Dendritic cell treated with granulocyte-macrophage colony-stimulating factor and Interleukin-4, amounts not matched to agents 40 ng/mL and 50 ng/mL, for 4 days (primary cell): ENCODE results near the gene CAPN13.

ENCODE experiments used
- H3K27ac Mint-ChIP-seq: one replicate; pipeline ENCODE4 v1.8.0; 2022; ENCODE audit warnings: mild to moderate bottlenecking, mixed read lengths
- H3K27me3 Mint-ChIP-seq: one replicate; pipeline ENCODE4 v1.8.0; 2022; ENCODE audit warnings: mild to moderate bottlenecking, mixed read lengths
- H3K36me3 Mint-ChIP-seq: one replicate; pipeline ENCODE4 v1.8.0; 2022; ENCODE audit warnings: low read depth, mixed read lengths
- H3K4me1 Mint-ChIP-seq: one replicate; pipeline ENCODE4 v1.8.0; 2022; ENCODE audit warnings: low read depth, mixed read lengths
- H3K4me3 Mint-ChIP-seq: one replicate; pipeline ENCODE4 v1.8.0; 2022; ENCODE audit warnings: mild to moderate bottlenecking, moderate library complexity, mixed read lengths
- H3K9me3 Mint-ChIP-seq: one replicate; pipeline ENCODE4 v1.8.0; 2022; ENCODE audit warnings: mixed read lengths
- intact Hi-C: fragments of 100-400 bp; cut with micrococcal nuclease; formaldehyde crosslinking; loops from one replicate; pipeline ENCODE4 v1.15.0; 2022

CAPN13 gene

DNA sequence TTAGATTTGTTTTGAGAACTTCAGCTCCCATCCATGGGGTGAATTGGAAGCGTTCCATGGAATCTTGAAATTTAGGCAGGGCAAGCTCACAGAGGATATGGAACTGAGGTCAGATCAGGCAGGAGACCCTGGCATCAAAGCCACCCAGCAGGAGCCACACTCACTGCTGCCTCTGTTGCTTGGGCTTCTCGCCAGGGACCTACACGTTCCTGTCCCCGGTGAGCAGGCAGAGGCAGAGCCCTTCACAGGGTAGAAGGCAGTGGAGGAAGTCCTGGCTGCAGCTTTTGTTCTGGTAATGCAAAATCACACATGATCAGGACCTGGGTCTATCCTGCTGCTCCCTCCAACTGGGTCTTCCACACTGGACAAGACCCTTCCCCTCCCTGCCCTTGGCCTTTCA, 42.1 kb downstream of the CAPN13 start:
- no peak overlapping the region for H3K27ac Mint-ChIP-seq
- no peaks in the 10 kb centered on the region for H3K9me3 Mint-ChIP-seq
- intact Hi-C loops = no loop called here
- H3K4me3 Mint-ChIP-seq = no peak overlapping the region
- peaks cover 38% of the 10 kb centered on the region for H3K27me3 Mint-ChIP-seq
- H3K4me1 Mint-ChIP-seq = no peaks in the 10 kb centered on the region
- H3K36me3 Mint-ChIP-seq = no peaks in the 10 kb centered on the region

DNA sequence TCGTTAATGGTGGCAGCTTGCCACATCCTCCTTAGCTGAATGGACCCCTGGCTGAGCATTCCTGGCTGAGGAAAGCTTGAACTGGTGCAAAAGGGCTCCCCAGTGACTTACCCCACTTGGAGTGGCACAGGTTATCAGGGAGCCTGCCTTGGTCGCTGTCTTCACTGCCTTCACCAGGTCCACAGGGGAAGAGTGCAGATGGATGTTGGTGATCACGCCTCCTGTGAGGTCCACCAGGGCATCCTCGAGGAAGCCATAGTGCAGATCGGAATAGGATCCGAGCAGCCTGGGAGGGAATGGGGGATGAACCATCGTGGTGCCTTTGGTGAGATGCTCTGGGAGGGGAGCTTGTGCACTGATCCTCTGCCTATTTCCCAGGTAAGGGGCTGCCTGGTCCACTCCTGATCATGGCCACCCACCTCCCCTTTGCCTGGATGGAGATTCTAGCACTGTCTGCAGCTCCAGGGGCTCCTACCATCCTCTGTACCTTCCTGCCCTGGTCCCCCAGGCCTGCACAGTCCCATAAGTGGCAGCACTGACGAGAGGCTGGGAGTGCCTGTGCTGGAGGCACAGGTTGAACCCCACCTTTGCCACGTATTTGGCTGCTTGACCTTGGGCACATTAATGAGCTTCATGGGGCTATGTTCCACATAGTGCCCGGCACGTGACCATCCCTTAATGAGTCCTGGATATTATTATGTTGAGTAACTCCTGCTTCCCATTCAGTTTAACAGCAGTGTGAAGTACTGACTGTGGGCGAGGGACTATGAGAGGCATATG, 43.0 kb downstream of the CAPN13 start:
- H3K4me1 Mint-ChIP-seq = no peaks in the 10 kb centered on the region
- H3K27me3 Mint-ChIP-seq = peaks cover 44% of the 10 kb centered on the region
- H3K36me3 Mint-ChIP-seq = no peaks in the 10 kb centered on the region
- intact Hi-C loops = no loop called here
- no peaks in the 10 kb centered on the region for H3K9me3 Mint-ChIP-seq
- H3K27ac Mint-ChIP-seq = no peak overlapping the region
- no peak overlapping the region for H3K4me3 Mint-ChIP-seq

DNA sequence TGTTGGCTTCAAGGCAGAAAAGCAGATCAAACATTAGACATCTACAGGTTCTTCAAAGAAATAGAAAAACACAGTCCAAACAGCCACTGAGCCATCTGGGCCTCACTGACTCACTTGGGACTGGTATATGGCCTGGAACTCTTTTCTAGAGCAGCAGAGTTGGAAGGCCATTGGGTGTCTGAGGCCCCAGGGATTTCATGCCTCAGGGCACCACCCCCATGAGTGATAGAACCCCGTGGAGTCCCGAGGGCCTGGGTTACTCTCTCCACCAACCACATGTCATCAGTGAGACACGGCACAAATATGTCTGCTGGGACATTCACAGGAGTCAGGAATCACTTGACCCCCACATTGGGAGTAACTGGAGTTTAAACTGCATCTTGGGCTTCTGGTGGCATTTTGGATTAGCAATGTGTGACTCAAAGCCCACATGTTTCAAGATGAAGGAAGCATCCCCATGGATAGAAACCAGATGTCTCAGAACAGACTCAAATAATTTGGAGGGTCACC, 44.0 kb downstream of the CAPN13 start:
- intact Hi-C loops = no loop called here
- Mint-ChIP-seq H3K36me3 (no peaks in the 10 kb centered on the region), H3K27ac (no peak overlapping the region), H3K4me3 (no peak overlapping the region), H3K4me1 (no peaks in the 10 kb centered on the region), H3K27me3 (peaks cover 45% of the 10 kb centered on the region), H3K9me3 (no peaks in the 10 kb centered on the region)

DNA sequence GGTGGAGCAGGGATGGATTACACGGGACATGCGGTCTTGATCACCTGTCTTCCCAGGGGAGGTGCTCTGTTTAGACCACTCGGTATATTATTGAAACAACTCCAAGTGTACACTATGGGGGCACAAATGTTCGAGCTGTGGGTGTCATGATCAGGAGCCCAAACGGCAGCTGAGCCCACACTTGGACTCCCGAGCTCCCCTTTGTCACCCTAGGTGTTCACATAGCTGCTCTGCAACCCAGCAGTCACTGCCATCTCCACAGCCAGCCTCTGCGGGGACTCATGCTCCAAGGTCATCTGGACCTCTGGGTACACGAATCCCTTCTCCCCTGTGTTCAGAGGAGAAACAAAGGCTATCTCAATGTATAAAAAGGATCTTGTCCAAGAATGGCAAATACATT, 46.0 kb downstream of the CAPN13 start:
- intact Hi-C loops = no loop called here
- Mint-ChIP-seq H3K4me1 (peaks cover 2% of the 10 kb centered on the region), H3K4me3 (no peak overlapping the region), H3K27ac (no peak overlapping the region), H3K27me3 (peaks cover 50% of the 10 kb centered on the region), H3K36me3 (no peaks in the 10 kb centered on the region), H3K9me3 (no peaks in the 10 kb centered on the region)

DNA sequence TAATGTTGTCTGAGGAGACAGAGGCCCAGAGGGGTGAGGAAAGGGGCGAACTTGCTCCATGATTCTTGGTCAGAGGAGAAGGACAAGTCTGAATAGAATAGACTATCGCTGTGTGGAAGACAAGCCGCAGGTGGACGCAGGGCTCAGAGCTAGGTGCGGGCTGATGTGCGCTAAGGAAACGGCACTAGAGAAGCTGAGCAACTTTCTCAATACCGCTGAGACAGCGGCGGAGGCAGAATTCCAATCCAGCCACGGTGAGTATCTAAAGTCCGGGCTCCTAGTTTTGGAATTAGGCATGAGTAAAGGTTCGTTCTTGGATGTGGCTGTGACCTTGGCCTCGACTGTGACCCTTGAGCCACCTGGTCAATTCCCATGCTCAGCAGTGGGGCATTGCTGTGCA, 47.8 kb downstream of the CAPN13 start:
- H3K27me3 Mint-ChIP-seq = peaks cover 53% of the 10 kb centered on the region

DNA sequence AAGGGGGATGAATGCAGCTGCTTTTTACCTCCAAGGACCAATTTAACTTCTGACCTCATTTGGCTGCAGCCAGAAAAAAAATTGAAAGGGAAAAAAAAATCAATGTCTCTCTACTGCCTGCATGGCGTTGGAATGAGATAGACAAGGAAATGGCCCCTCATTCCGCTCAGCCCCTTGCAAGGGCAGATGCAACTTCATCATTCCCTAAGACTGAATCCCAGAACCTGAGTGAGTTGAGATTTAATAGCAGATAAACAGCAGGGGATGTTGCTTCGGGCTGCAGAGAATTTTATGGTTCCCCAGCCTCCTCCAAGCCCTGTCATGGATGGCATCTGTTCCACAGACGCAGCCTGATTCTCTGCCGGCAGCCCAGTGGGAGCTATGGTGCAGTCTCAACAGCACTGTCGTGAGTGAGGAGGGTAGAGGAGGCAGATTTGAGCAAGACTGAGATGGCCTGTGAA, 49.0 kb downstream of the CAPN13 start:
- Mint-ChIP-seq H3K27me3 (peaks cover 59% of the 10 kb centered on the region), H3K9me3 (no peaks in the 10 kb centered on the region), H3K27ac (no peak overlapping the region), H3K36me3 (no peaks in the 10 kb centered on the region), H3K4me3 (no peak overlapping the region), H3K4me1 (peaks cover 7% of the 10 kb centered on the region)
- intact Hi-C loops = no loop called here

More for the DNA sequence above, 47.8 kb downstream of the CAPN13 start:
- intact Hi-C loops = no loop called here
- no peaks in the 10 kb centered on the region for H3K9me3 Mint-ChIP-seq
- peaks cover 7% of the 10 kb centered on the region for H3K4me1 Mint-ChIP-seq
- H3K27ac Mint-ChIP-seq = no peak overlapping the region
- H3K36me3 Mint-ChIP-seq = no peaks in the 10 kb centered on the region
- no peak overlapping the region for H3K4me3 Mint-ChIP-seq

DNA sequence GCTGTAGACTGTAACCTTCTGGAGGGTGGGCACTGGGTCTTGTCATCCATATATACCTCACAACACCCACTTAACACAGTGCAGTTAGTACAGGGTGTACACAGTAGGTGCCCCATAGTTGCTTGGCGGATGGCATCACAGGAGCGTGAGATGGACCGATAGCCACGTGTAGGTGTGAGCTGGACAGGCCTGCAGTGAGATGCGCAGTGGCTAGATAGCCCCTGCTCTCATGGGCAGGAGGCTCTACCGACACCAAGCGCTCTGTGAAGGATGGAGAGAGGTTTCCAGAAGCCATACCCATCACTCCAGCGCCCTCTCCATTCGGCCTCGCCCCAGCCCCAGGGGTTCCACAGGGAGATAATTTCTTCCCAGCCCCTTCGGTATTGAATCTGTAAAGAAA, 49.5 kb downstream of the CAPN13 start:
- no peak overlapping the region for H3K4me3 Mint-ChIP-seq
- peaks cover 55% of the 10 kb centered on the region for H3K27me3 Mint-ChIP-seq
- H3K36me3 Mint-ChIP-seq = no peaks in the 10 kb centered on the region
- intact Hi-C loops = no loop called here
- H3K4me1 Mint-ChIP-seq = peaks cover 7% of the 10 kb centered on the region
- no peaks in the 10 kb centered on the region for H3K9me3 Mint-ChIP-seq
- H3K27ac Mint-ChIP-seq = no peak overlapping the region

DNA sequence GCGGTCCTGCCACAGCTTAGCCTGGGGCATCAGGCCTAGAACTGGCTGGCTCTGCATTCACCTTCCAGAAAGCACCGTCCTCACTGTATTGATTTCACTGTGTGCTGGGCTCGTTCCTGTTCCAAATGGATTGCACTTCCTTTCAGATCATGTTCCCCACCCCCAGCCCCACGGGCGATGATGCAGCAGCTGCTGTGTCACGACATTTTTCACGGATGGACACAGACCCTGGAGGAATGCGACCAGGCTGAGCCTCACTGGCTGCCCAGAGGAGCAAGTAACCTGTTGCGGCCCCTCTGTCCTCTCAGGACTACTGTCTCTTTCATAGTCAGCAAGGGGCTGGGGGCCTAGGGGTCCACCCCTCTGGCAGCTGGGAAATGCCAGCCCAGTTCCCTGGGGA, 50.3 kb downstream of the CAPN13 start:
- H3K27ac Mint-ChIP-seq = no peak overlapping the region
- no peaks in the 10 kb centered on the region for H3K36me3 Mint-ChIP-seq
- peaks cover 7% of the 10 kb centered on the region for H3K4me1 Mint-ChIP-seq
- H3K9me3 Mint-ChIP-seq = no peaks in the 10 kb centered on the region
- intact Hi-C loops = no loop called here
- H3K4me3 Mint-ChIP-seq = no peak overlapping the region
- H3K27me3 Mint-ChIP-seq = peaks cover 59% of the 10 kb centered on the region

DNA sequence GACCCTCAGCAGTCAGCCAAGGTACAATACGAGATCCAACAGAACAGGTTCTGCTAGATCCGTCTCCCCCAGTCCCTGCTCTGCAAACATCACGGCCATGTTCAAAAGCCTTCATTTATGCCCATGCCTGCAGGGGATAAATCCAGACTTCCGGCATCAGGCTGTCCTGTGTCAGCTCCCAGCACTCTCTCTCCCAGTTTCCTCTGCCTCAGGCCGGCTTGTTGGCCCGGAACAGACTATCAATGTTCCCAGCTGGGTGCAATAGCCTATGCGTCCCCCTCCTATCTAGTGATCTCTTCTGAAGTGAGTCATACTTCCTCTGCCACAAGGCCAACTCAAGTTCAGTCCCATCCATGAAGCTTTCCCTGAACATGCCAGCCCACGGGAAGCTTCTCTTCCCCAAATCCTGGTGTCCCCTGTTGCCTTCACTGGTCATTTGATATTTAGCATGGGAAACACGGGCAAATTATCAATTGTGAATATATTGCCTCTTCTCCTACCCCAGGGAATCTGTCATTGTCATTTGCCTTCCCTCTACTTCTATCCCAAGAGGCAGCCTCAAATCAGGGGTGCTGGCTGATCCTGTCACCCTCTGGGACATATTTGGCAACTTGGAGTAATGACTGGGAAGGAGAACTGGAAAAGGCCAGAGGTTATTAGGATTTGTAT, 51.1 kb downstream of the CAPN13 start:
- Mint-ChIP-seq H3K27me3 (peaks cover 66% of the 10 kb centered on the region), H3K9me3 (no peaks in the 10 kb centered on the region), H3K36me3 (no peaks in the 10 kb centered on the region), H3K4me1 (peaks cover 7% of the 10 kb centered on the region), H3K4me3 (no peak overlapping the region), H3K27ac (no peak overlapping the region)
- intact Hi-C loops = no loop called here

DNA sequence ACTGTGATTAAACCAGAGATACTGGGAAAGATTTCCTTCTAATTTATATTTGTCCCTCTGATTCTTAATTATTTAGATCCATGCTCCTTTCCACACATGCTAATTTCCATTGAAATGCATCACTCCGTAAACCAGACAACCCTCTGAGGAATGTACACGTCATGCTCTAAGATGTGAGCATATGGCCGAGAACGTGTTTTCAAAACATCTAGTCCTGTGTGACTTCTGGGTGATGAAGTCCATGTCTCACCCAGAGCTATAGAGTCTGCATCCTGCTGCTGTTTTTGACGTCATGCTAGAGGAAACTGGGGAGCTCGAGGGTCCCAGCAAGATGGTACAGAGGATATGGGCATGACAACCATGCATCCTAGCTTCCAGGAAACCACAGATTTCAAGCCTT, 53.6 kb downstream of the CAPN13 start:
- H3K4me1 Mint-ChIP-seq = peaks cover 7% of the 10 kb centered on the region
- no peaks in the 10 kb centered on the region for H3K9me3 Mint-ChIP-seq

DNA sequence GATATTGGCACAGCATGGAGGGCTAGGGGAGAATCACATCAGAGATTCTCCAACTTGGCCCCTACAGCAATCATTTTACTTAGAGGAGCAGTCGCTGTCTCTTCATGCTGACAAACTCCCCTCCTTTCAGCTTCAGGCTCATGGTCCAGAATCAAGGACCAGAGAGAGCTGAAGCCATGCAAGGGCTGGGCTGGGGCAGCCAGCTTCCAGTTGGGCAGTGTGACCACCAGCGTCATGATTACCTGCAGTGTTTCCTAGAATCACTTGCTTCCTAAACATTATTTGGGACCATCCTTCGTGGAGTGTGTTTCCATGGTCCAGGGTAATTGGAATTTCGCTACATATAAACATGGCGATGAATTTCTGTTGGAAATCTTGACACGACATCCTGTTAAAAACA, 54.4 kb downstream of the CAPN13 start:
- H3K4me3 Mint-ChIP-seq = no peak overlapping the region
- H3K27me3 Mint-ChIP-seq = peaks cover 60% of the 10 kb centered on the region
- H3K4me1 Mint-ChIP-seq = peaks cover 7% of the 10 kb centered on the region
- no peaks in the 10 kb centered on the region for H3K9me3 Mint-ChIP-seq
- H3K27ac Mint-ChIP-seq = no peak overlapping the region
- intact Hi-C loops = no loop called here
- no peaks in the 10 kb centered on the region for H3K36me3 Mint-ChIP-seq

More for the DNA sequence above, 53.6 kb downstream of the CAPN13 start:
- H3K27me3 Mint-ChIP-seq = peaks cover 59% of the 10 kb centered on the region
- H3K27ac Mint-ChIP-seq = no peak overlapping the region
- intact Hi-C loops = no loop called here
- H3K4me3 Mint-ChIP-seq = no peak overlapping the region
- no peaks in the 10 kb centered on the region for H3K36me3 Mint-ChIP-seq

DNA sequence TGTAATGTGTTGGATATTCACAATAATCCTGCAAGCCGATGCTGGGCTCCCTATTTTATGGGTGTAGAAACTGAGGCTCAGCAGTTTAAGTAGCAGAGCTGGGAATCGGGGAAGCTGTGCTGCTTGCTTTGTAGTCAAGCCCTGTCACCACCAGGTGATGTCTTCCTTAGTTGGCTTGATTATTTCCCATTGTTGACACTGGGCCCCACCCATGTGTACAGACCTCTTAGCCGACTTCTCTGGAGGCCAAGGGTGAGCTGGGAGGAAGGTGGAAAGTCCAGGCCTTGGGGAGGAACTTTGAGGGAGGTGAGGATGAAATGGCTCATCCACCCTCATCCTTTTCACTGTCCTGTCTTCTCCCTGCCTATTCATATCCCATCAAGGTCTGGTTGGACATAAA, 60.0 kb downstream of the CAPN13 start:
- H3K27ac Mint-ChIP-seq = no peak overlapping the region
- H3K36me3 Mint-ChIP-seq = no peaks in the 10 kb centered on the region
- intact Hi-C loops = no loop called here
- no peak overlapping the region for H3K4me3 Mint-ChIP-seq
- peaks cover 37% of the 10 kb centered on the region for H3K27me3 Mint-ChIP-seq
- no peaks in the 10 kb centered on the region for H3K4me1 Mint-ChIP-seq
- no peaks in the 10 kb centered on the region for H3K9me3 Mint-ChIP-seq

DNA sequence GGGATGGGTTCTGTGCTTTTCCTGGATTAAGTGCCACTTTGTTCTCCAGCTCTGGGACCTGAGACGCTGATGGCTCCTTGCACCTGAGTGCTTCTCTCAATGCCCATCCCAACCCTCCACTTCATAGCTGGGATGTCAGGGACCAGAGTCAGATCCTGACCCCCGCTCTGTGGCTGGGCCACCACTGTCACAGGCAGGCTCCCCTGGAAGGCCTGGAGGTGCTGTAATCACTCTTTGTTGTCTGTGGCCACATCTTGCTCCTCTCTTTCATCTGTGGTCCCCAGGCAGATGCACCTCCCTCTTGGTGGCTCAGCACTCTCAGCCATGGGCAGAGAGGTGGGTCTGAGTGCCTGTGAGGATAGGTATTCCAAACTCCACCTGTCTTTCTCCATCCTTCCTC, 62.4 kb downstream of the CAPN13 start:
- no peaks in the 10 kb centered on the region for H3K4me1 Mint-ChIP-seq
- H3K36me3 Mint-ChIP-seq = no peaks in the 10 kb centered on the region
- H3K9me3 Mint-ChIP-seq = no peaks in the 10 kb centered on the region
- peaks cover 39% of the 10 kb centered on the region for H3K27me3 Mint-ChIP-seq
- no peak overlapping the region for H3K27ac Mint-ChIP-seq
- H3K4me3 Mint-ChIP-seq = no peak overlapping the region
- intact Hi-C loops = no loop called here

DNA sequence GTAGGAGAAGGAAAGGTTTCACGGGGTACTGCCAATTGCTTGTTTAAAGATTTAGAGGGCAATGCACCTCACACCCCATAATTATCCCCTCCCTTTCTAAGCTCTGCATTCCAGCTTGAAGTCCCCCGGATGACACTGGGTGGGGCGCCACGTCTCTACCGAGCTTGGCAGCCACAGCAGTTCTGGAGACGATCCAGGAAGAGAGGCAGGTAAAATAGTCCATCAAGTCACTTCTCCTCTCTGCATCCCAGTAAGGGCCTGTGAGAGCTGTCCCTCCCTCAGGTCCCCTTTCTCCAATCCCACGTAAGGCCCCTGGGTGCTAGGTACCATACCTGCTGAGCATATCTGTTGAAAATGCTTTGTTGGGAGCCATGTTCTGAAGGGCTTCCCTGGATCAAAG, 65.7 kb downstream of the CAPN13 start:
- Mint-ChIP-seq H3K27me3 (peaks cover 48% of the 10 kb centered on the region), H3K4me3 (no peak overlapping the region), H3K9me3 (no peaks in the 10 kb centered on the region), H3K27ac (no peak overlapping the region), H3K4me1 (no peaks in the 10 kb centered on the region), H3K36me3 (no peaks in the 10 kb centered on the region)
- intact Hi-C loops = no loop called here
